GM12865 (cell line): ENCODE measurements around the gene WNT8A.
"Not testable (repeated sequence)": the region's sequence is repeated elsewhere in the genome, so short reads cannot be mapped to it uniquely, and the experiment has no call there.

Experiments
- DNase-seq: peaks from one replicate; pipeline ENCODE4 v3.0.0; 2010; ENCODE audit warnings: low read depth
- H3K4me3 ChIP-seq: 2 replicates; pipeline ENCODE4 v1.5.1; 2011; ENCODE audit warnings: mild to moderate bottlenecking, low read depth, low read length, control low read depth
- CTCF ChIP-seq: IDR thresholded peaks from 2 replicates; pipeline ENCODE4 v1.5.1; 2011; ENCODE audit warnings: low read length, control low read depth, low read depth, inconsistent platforms; ENCODE audit not compliant: insufficient read depth; ENCODE audit errors: missing control alignments

WNT8A gene

GRCh38 chr5:138083702-138084101, at the start of gene WNT8A:
TSS of gene WNT8A (plus strand) at chr5:138084033. CDS start at chr5:138084128, 95 bp downstream.
- TF ChIP-seq CTCF = no peak
- no peak within 1 kb of the TSS for H3K4me3 ChIP-seq
- no peak for DNase-seq

GRCh38 chr5:138035605-138036537, 48.0 kb upstream of the WNT8A start:
- peak; percentile 91 for DNase-seq
- no peak overlapping the region for H3K4me3 ChIP-seq
- peak; percentile 75 for TF ChIP-seq CTCF

GRCh38 chr5:138037271-138037670, 46.6 kb upstream of the WNT8A start:
- peak; percentile 19 for DNase-seq
- TF ChIP-seq CTCF = no peak
- H3K4me3 ChIP-seq = no peak overlapping the region

GRCh38 chr5:138037907-138038633, 45.8 kb upstream of the WNT8A start:
- no peak for TF ChIP-seq CTCF
- DNase-seq = peak; percentile 56
- H3K4me3 ChIP-seq = no peak overlapping the region

- H3K4me3 ChIP-seq = no peak overlapping the region
- TF ChIP-seq CTCF = no peak
- DNase-seq = no peak
Measured at GRCh38 chr5:138038826-138039225, 45.0 kb upstream of the WNT8A start.

- DNase-seq, H3K4me3 ChIP-seq: not testable (repeated sequence)
Measured at GRCh38 chr5:138045283-138045682, 38.5 kb upstream of the WNT8A start.
